ENCODE results near the gene ALX4. TPM values are rescaled to one million over a fixed set of nuclear protein-coding genes. Genes with fewer than 3 reads are reported as not detected.

The ALX4 gene
- total RNA-seq, 4 donors from 2014 or later: 0.31 TPM; not detected in 3

GRCh38 chr11:44314733-44315132 lies 4.8 kb upstream of the ALX4 start:
- no peak for ATAC-seq
- no peaks in the 10 kb centered on the region for H3K36me3 ChIP-seq
- TF ChIP-seq EP300 (IDR thresholded peaks at IDR 0.05) (no peak), POLR2A (IDR thresholded peaks at IDR 0.05) (no peak), POLR2AphosphoS5 (IDR thresholded peaks at IDR 0.05) (no peak)
- TF ChIP-seq, protein P1, sequence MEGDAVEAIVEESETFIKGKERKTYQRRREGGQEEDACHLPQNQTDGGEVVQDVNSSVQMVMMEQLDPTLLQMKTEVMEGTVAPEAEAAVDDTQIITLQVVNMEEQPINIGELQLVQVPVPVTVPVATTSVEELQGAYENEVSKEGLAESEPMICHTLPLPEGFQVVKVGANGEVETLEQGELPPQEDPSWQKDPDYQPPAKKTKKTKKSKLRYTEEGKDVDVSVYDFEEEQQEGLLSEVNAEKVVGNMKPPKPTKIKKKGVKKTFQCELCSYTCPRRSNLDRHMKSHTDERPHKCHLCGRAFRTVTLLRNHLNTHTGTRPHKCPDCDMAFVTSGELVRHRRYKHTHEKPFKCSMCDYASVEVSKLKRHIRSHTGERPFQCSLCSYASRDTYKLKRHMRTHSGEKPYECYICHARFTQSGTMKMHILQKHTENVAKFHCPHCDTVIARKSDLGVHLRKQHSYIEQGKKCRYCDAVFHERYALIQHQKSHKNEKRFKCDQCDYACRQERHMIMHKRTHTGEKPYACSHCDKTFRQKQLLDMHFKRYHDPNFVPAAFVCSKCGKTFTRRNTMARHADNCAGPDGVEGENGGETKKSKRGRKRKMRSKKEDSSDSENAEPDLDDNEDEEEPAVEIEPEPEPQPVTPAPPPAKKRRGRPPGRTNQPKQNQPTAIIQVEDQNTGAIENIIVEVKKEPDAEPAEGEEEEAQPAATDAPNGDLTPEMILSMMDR (IDR thresholded peaks at IDR 0.05): no peak
- no peak overlapping the region for H3K27ac ChIP-seq
- peaks cover 0 to 46% (median 21%) of the 10 kb centered on the region in 3 donors for H3K4me1 ChIP-seq
- no peak overlapping the region for H3K4me3 ChIP-seq
- WGBS, 2 donors (ENCODE audit: low coverage in 1 of 2): 25% methylated on average over 2 of the region's 2 CpGs; no CpG with 5 or more reads in 1 of the 2 donors
- peaks cover 0 to 11% (median 0%) of the 10 kb centered on the region in 3 donors for H3K9me3 ChIP-seq
- H3K27me3 ChIP-seq: peaks cover 100% of the 10 kb centered on the region

- H3K4me1 ChIP-seq: peaks cover 0 to 47% (median 26%) of the 10 kb centered on the region in 3 donors
- no peak overlapping the region for H3K4me3 ChIP-seq
- no peak overlapping the region for H3K27ac ChIP-seq
- H3K9me3 ChIP-seq: peaks cover 0 to 11% (median 0%) of the 10 kb centered on the region in 3 donors
- WGBS, 2 donors (ENCODE audit: low coverage in 1 of 2): 0 to 11% methylated on average over 1 to 6 of the region's 9 CpGs
- no peak for TF ChIP-seq EP300 (IDR thresholded peaks at IDR 0.05)
- TF ChIP-seq POLR2A (IDR thresholded peaks at IDR 0.05): no peak
- TF ChIP-seq, protein P1 (IDR thresholded peaks at IDR 0.05): no peak
- TF ChIP-seq POLR2AphosphoS5 (IDR thresholded peaks at IDR 0.05): no peak
- H3K36me3 ChIP-seq: no peaks in the 10 kb centered on the region
- H3K27me3 ChIP-seq: peaks cover 100% of the 10 kb centered on the region
- ATAC-seq: peak; percentile 14
These were observed 4.0 kb upstream of the ALX4 start for GRCh38 chr11:44313761-44314489.

DNA sequence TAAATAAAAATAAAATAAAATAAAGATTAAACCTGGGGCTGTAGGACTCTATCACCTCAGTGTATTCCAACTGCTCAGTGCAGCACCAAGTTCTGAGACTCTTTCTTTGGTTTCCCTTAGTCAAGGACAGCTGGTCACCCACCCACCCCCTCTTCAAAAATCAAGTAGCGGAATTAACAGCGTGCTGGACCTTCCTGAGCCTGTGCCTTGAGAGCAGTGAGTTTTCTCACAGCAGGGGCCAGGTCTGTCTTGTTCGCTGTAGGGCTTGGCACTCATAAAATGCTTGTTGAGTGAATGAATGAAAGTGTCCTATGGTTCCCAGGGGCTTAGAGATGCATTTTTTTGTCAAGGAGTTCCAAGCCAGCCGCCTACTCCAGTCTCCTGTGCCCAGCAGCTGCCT lies 2.9 kb upstream of the ALX4 start:
- no peak for ATAC-seq
- Histone ChIP-seq H3K9me3 (peaks cover 0 to 11% (median 0%) of the 10 kb centered on the region in 3 donors), H3K27me3 (peaks cover 100% of the 10 kb centered on the region), H3K27ac (no peak overlapping the region), H3K4me3 (no peak overlapping the region), H3K4me1 (peaks cover 0 to 50% (median 26%) of the 10 kb centered on the region in 3 donors), H3K36me3 (no peaks in the 10 kb centered on the region)
- 21 to 42% methylated on average over 2 to 3 of the region's 4 CpGs for WGBS, 2 donors (ENCODE audit: low coverage in 1 of 2)
- TF ChIP-seq, protein P1 (IDR thresholded peaks at IDR 0.05): no peak
- no peak for TF ChIP-seq POLR2A (IDR thresholded peaks at IDR 0.05)
- TF ChIP-seq POLR2AphosphoS5 (IDR thresholded peaks at IDR 0.05): no peak
- no peak for TF ChIP-seq EP300 (IDR thresholded peaks at IDR 0.05)

DNA sequence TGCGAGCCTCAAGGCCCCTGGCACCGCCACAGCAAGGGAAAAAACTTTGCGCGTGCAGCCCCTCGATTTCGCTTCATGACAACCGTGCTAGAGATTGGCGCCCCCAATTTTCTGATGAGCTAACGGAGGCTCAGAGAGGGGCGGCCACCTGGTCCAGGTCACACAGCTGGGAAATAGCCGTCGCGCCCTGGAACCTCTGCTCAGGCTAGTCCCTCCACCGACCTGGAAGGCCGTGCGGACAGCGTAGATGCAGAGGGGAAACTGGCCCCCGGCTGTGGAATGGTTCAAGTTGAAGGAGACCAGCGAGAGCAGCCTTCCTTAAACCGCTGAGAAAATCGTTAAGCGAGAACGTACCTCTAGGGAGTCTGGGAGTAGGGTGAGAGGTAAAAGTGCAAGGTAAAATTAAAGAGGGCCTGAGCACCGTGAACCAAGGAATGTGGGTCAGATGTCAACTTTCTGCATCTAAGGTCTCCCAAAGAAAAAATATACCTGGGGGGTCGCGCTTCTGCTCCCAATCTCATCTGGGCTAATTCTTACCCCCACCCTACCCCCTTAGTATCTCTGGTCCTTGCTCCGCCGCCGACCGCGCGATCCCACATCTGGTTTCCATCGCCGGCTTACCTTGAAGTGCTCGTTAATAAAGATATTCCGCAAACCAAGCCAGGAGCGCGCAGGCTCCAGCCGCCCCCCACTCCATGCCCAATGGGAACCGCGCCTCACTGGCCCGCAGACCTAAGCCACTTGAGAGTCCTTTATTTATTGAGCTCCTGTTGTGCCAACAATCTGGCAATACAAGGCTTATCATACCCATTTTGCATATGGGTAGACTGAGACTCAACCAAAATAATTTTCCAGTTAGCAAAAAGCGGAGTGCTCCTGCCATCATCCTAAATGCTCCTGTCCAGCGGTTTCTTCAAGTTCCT lies 1.7 kb upstream of the ALX4 start:
- 11 to 14% methylated on average over 23 to 27 of the region's 44 CpGs for WGBS, 2 donors (ENCODE audit: low coverage in 1 of 2)
- H3K27ac ChIP-seq: no peak overlapping the region

More for the DNA sequence above, 1.7 kb upstream of the ALX4 start:
- Histone ChIP-seq H3K36me3 (no peaks in the 10 kb centered on the region), H3K27me3 (peaks cover 100% of the 10 kb centered on the region), H3K9me3 (peaks cover 0 to 11% (median 0%) of the 10 kb centered on the region in 3 donors), H3K4me3 (no peak overlapping the region), H3K4me1 (peaks cover 0 to 43% (median 25%) of the 10 kb centered on the region in 3 donors)
- TF ChIP-seq POLR2AphosphoS5 (IDR thresholded peaks at IDR 0.05) (no peak), POLR2A (IDR thresholded peaks at IDR 0.05) (no peak), EP300 (IDR thresholded peaks at IDR 0.05) (no peak)
- TF ChIP-seq, protein P1 (IDR thresholded peaks at IDR 0.05): no peak
- no peak for ATAC-seq

Measured in gastroesophageal sphincter (tissue), 4 donors.